NCI-H82 (cell line): ENCODE data around the gene LPCAT3.

Experiments
- DNase-seq: peaks from one replicate; lab custom pipeline; 2025; lab: John Stamatoyannopoulos, UW

LPCAT3 gene

DNA sequence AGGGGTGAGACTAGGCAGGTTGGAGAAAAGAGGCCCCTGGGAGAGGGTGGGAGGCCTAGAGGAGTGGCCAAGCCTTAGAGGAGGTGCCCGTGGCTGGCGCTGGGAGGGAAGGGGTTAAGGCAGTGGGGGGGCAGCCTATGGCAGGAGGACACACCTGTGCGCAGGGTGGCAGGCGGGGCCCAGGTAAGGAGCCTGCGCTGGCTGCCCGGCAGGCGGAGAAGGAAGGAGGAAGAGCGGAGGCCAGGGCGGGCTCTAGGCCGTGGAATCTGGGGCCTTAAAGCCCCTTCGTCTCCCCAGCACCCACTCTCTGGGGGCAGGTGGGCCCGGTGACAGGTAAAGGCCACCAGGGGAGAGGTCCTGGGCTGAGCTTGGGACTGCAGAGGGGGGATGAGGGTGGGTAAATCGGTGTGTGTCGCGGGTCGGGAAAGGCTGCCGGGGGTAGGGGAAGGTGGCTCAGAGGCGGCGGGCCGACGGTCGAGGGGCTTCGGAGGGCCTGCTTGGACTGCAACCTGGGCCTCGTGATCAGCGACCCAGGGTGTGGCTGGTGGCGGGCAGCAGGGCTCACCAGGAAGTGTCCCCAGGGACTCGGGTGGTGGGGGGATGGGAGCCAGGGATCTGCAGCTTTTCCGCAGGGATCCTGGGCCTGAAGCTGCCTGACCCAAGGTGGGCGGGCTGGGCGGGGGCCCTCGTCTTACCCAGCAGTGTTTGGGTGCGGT is 55.1 kb downstream of the LPCAT3 start:
- no peak for DNase-seq

DNA sequence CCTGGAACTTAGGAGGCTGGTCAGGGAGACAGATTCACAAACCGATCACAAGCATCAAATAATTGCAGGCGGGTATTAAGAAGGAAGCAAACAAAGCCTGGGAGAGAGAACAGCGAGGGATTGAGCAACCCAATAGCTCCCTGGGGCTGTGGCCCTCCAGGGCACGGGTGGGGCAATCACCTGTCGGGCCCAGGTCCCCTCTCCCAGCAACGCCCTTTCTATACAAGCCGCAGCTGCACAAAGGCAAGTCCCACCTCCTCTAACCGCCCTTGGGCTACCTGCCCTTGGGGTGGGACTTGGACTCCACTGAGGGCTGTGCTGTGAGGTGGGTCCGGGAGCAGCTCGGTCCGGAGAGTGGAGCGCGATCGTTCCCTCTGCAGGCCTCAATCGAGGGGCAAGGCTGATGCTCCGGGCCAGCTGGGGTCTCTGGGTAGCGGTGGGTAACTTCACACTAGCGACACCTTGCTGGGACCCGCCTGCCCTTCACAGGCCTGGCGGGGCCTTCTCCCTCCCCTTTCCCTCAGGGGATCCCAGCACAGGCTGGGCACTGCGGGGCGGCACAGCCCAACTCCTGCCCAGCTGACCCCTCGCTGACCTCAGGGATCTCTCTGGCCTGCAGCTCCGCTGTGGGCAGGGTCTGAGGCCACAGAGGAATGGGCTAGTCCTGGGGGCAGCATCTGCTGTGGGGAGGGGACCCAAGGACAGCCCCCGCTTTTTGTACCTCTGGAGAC is 55.8 kb downstream of the LPCAT3 start:
- DNase-seq = no peak

DNA sequence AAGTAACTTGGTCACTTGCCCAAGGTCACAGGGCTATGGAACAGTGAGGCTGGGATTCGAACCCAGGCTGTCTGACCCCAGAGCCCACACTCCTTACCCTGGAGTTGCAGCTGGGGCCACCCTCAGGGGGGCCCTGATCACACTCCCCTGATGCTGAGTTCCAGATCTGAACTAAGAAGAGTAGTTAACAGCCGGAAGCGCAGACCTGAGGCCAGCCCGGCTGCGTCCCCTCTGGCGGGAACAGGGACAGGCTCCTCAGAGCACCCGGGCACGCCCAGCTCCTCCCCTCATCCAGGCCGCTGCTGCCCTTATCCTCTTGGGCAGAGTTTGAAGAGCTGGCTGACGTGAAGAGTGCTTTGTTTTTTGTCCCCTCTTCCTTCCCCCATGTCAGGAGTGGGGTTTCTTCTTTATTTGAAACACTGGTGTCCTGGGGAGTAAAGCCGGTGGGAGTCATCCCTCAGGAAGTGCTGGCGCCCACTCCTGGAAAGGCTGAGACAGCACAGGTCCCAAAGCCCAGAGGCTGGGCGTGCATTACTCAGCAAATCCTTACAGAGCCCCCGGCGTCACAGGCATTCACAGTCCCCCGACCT is 56.5 kb downstream of the LPCAT3 start:
- DNase-seq = peak; percentile 96

DNA sequence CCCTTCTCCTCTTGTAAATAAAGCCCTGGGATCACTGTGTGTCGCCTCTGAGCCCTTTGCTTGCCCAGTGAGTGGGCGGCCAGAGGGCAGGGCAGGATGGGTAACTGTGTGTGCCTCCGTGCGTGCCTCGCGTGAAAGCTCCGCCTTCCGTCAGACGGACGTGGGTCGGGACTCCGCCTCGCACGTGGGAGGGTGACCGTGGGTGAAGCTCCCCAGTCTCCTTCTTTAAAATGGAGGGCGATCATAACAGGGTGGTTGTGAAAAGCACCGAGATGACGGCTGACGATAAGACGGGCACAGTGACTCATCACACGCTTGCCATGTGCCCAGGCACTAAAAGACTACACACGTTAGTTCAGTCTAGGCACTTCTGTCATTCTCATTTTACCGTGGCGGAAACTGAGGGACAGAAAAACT is 57.0 kb downstream of the LPCAT3 start:
- no peak for DNase-seq

DNA sequence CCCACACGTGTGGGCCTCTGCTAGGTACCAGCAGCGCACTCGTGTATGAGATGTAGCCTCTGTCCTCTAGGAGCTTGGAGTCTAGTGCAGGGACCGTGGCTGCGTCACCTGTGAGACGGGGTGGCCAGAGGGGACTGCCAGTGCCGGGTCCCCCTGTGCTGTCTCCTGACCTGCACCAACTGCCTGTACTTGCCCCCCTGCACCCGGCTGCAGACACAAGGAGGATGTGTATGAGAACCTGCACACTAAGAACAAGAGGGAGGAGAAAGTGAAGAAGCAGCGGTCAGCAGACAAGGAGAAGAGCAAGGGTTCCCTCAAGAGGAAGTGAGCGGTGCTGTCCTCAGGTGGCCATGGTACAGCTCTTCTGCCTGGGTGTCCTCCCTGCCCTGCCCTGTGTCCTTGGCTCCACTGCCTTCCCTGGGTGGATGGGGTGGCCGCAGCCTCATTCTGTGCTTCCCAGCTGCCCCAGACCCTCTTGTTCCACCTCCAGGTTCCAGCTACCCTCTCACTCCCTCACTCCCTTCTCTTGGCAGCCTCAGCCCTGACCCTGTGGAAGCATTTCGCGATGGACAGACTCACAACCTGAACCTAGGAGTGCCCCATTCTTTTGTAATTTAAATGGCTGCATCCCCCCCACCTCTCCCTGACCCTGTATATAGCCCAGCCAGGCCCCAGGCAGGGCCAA is 57.5 kb downstream of the LPCAT3 start:
- DNase-seq = no peak

DNA sequence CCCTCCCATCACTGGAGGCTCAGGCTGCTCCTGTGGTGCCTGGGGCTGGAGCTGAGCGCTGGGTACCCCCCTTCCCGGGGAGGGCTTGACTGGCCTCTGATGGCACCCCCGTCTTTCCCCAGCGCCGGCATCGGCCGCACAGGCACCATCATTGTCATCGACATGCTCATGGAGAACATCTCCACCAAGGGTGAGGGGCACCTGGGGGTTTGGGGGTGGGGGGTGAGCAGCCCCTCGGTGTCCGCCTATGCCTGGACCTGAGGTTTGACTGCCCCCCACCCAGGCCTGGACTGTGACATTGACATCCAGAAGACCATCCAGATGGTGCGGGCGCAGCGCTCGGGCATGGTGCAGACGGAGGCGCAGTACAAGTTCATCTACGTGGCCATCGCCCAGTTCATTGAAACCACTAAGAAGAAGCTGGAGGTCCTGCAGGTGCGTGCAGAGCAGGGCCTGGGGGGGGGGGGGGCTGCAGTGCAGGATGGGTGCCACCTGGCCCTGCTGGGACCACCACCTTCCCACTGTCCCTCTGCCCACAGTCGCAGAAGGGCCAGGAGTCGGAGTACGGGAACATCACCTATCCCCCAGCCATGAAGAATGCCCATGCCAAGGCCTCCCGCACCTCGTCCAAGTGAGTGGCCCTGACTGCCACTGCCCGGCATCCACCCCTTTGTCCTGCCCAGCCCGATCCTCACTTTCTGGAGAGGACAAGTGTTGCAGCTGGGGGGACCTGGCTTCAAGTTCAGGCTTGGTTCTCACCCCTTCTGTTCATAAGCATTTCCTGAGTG is 58.3 kb downstream of the LPCAT3 start:
- no peak for DNase-seq

DNA sequence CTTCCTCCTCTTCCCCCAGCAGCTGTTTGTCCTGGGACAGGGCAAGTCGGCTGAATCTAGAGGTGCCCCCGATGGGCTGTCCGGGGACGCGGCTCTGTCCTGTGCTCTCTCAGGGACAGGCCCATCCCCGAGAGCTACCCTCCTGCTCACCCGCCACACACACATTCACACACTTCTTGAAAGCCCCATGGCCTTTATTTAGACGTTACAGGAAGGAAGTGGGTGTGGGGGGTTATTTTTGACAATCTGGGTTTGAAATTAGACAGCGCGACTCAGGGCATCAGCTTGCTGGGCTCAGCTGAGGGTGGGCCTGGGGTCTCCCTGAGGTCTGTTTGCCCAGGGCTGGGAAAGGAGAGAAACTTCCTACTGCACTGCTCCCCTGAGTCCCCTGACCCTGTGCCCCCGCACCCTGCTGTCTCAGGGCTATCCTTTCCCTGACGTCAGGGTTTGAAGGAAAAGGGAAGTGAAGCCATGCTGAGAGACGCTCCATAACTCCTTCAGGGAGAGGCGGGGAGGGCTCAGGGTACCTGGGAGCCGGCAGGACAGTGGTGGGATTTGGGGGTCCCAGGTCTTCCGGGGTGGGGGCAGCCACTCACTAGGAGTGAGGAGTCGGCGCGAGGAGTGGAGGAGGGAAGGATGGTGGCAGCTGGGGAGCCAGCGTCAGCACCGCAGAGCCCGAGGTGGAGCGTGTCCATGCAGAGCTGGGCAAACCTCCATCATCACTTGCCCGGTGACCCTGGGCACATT is 59.0 kb downstream of the LPCAT3 start:
- DNase-seq = no peak

DNA sequence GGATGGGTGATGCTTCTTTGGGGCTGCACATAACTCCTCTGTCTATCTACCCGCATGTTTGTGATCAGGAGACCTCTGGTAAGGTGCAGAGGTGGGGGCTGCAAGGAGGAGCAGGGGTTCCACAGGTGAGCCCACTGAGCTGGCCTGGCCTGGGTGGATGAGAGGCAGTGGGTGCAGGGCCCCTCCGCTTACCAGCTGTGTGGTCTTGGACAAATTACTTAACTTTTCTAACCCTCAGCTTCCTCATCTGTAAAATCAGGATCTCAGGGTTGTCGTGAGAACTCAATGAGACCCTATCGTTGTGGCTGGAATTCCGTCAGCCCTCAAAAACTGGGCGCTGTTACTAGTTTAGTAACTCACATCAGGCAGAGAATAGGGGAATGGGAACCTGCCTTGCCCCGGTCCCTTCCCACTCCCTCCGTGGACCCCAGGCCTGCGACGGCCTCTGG is 59.6 kb downstream of the LPCAT3 start:
- no peak for DNase-seq

DNA sequence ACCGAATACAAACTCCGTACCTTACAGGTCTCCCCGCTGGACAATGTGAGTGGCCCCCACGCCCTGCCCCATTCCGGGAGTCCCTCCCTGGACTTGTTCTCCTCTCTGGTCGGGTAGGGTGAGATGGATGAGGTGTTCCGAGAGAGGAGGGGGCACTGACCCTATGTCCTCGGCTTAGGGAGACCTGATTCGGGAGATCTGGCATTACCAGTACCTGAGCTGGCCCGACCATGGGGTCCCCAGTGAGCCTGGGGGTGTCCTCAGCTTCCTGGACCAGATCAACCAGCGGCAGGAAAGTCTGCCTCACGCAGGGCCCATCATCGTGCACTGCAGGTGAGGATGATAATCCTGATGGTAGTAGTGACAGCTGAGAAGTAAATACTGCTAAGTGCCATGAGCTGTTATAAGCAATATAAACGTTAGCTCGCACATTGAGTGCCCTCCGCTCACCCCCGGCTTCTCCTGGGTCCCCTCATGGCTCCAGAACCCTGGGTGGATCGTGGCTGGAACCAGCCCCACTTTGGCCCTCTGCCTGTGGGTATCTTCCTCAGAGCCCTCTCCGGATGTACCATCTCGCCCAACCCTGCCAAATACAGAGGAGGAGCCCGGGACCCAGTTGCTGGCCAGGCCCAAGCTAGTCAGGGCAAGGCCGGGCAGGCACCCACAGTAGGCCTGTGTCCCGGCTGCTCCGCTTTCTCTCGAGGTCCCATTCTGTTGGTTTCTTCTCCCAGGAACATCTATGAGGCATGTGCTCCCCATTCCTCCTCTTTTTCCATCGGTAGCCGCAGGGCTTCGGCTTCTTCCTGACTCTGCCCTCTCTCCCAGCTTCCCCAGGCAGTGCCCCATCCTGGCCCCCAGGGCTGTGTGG is 60.3 kb downstream of the LPCAT3 start:
- DNase-seq = no peak

DNA sequence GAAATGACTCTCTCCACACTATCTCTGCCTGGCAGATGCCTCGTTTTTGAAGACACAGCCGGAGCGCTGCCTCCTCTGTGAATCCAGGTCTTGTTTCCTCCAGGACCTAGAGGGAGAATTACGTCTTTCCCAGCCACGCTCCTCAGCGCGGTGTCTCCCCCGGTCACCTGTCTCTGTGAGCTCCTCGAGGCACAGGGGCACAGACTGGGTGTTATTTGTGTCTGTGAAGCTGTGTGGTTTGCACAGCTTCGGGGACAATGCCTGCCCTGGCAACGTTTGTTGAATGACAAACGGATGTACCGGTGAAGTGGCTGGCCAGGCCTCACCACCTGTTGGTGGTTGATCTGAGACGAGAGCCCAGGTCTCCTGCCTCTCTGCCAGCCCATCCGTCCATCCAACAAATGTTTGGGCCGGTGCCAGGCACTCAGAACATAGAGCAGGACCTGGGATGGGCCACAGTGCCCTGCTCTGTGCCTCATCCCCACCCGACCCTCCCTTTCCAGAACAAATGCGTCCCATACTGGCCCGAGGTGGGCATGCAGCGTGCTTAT is 61.0 kb downstream of the LPCAT3 start:
- DNase-seq = no peak

DNA sequence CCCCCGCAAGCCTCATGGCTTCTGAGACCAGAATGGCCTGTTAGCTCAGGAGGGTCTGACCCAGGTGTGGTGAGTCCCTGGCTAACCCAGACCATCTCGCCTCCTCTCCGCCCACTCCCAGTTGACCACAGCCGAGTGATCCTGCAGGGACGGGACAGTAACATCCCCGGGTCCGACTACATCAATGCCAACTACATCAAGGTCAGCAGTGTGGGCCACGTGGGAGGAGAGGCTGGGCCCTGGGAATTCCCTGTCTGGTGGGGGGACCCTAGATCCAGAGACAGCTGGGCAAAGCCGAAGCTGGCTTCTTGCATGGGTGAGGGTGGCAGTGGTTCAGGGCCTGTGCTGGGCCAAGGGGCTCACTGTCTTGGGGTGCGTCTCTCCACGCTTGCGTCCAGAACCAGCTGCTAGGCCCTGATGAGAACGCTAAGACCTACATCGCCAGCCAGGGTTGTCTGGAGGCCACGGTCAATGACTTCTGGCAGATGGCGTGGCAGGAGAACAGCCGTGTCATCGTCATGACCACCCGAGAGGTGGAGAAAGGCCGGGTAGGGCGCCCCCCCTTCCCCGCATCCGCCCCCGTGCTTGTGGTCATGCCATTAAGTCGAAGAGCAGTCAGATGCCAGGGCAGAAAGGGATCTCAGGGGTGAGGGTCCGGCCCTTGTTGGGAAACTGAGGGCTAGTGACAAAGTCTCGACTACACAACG is 62.1 kb downstream of the LPCAT3 start:
- no peak for DNase-seq

DNA sequence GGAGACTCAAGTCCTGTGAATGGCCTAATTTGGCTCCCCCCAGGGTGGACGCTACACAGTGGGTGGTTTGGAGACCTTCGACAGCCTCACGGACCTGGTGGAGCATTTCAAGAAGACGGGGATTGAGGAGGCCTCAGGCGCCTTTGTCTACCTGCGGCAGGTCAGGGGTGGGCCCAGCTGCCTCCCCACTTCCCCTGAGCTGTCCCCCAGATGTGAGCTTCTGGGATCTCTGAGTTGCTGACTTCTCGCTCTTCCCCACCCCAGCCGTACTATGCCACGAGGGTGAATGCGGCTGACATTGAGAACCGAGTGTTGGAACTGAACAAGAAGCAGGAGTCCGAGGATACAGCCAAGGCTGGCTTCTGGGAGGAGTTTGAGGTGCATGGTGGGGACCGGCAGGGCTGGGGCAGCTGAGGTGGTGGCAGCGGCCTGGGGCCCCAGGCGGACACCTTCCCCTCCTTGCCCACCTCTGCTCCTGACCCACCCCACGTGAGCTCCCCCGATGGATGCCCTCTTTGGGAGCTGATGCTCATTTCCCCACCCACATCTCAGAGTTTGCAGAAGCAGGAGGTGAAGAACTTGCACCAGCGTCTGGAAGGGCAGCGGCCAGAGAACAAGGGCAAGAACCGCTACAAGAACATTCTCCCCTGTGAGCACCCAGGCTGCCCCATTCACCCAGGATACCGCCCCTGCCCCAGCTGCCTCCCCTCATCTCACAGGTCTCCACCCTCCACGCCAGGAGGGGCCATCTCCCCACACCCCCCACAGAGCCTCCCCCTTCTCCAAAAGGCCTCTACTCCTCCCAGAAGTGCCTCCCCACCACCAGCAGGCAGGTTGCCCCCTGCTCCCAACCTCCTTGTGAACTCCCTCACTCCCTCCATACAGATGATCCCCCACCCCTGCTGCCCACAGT is 62.9 kb downstream of the LPCAT3 start:
- no peak for DNase-seq

DNA sequence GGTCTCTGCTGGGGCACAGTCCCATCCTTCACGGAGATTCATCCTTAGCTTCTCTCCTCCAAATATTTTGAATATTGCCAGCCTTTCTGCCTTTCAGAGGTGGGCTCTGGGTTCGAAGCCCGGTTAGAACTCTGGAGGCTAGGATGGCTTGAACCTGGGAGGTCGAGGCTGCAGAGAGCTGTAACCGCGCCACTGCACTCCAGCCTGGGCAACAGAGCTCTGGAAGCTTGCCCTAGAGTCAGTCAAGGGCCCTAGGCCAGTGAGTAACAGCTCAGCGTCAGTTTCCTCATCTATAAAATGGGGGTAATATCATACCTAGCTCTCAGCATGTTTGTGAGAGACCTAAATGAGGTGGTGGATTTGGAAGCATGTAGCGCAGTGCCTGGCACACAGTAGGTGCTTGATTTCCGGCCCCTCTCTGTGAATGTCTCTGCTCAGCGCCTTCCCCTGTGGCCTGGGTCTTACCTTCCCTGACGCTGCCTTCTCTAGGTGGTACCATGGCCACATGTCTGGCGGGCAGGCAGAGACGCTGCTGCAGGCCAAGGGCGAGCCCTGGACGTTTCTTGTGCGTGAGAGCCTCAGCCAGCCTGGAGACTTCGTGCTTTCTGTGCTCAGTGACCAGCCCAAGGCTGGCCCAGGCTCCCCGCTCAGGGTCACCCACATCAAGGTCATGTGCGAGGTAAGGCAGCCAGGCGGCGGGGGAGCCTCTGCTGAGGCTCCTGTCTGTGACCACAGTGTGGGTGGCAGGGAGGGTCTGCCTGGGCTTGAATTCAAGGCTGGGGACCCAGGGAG is 63.8 kb downstream of the LPCAT3 start:
- no peak for DNase-seq

DNA sequence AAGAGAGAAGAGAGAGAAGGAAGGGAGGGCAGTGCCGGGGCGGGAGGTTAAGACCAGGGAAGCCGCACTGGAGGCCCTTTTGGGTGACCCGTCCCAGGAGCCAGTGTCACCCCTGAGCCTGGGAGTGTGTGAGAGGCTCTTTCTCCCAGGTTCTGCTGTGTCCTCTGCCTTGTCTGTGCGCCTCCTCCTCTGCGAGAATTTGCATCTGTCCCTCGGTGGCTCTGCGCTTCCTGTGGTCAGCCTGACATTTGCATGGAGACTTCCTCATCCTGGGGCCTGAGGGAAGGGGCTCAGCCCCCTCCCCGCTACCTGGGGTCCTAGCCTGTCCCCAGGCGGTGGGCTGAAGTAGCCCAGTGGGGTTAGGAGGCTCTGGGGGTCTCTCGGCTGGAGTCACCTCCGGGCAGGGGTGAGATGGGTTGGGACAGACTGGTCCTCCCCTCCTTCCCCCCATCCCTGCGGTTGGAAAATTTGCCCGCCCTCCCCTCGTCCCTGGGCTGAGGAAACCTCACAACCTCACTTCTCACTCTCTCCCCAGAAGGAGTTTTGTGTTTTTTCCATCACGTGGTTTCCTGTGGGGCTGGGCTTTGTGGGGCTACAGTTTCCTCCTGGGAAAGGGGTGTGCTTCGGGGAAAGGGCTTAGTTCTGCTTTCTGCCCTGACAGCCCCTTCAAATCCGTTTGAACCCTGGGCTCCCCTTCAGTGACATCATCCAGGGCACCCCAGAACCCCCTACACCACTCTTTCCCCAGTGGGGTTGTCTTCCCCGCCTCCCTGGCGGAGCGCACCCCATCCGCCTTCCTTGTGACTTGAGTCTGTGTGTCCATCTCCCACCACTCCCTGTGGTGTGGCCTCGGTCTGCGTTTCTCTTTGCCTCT is 64.6 kb downstream of the LPCAT3 start:
- DNase-seq = no peak

DNA sequence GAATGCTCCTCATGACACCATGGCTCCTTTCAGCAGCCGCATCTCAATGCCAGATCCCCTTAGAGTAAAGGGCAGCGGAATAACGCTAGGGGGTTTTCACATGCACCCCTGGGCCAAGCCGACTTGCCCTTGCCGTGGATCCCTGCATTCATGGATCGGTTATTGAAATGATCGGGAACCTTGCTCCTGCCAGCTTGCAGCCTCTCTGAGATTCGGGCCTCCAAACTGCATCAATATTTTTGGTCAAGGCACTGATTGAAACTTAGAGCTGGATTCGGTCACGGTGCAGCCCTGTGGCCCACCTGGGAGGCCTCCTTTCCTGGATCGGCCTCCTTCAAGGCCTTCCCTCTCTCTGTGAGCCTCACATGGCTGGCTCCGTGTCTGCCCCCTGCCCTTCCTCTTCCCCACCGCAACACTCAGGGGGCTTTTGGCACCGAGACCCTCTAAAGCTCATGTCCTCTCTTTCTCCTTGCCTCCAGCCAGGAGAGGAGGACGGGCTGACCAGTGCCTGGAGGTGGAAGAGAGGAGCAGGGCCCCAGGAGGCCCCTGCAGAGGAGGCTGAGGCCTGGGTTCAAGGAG is 65.3 kb downstream of the LPCAT3 start:
- DNase-seq = no peak
